ENCODE results near the gene TRIM33. TPM values are rescaled to one million over a fixed set of nuclear protein-coding genes. Genes with fewer than 3 reads are reported as not detected.
"Not testable (repeated sequence)": the region's sequence is repeated elsewhere in the genome, so short reads cannot be mapped to it uniquely, and the experiment has no call there.

The TRIM33 gene
- total RNA-seq, 1 experiment from 2014 or later = 22.9 TPM

DNA sequence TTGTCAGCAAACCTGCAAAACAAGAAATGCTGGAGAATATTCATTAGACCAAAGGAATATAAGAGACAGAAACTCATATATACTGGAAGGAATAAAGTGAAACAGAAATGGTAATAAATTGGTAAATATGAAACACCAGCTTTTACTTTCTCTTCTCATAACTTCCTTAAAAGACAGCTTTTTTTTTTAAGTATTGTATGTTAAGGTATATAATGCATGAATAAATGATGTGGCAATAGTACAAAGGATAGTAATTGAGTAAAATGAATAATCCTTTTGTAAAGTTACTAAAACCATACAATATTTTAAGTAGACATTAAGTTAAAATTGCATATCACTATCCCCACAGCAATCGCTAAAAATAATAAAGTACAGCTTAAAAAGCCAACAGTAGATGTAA lies 64.8 kb downstream of the TRIM33 start:
- Histone ChIP-seq H3K9me3 (replicated peaks) (no peaks in the 10 kb centered on the region), H3K27ac (no peak overlapping the region), H3K27me3 (replicated peaks) (no peaks in the 10 kb centered on the region)

DNA sequence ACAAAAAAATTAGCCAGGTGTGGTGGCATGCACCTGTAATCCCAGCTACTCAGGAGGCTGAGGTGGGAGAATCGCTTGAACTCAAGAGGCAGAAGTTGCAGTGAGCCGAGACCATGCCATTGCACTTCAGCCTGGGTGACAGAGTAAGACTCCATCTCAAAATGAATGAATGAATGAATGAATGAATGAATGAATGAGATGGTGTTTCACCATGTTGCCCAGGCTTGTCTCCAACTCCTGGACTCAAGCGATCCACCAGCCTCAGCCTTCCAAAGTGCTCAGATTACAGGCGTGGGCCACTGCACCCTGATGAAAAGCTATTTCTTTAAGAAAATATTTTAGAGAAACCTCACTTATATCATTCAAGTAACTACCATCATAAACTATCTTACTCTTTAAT lies 67.8 kb downstream of the TRIM33 start:
- not testable (repeated sequence) for H3K27ac ChIP-seq, H3K4me3 ChIP-seq

More for the DNA sequence above, 64.8 kb downstream of the TRIM33 start:
- no peak for DNase-seq (ENCODE audit: low read depth in 1 of 2, low spot score in 2 of 2)
- Histone ChIP-seq H3K4me3 (no peak overlapping the region), H3K4me1 (replicated peaks) (no peaks in the 10 kb centered on the region), H3K36me3 (peaks cover 9% of the 10 kb centered on the region)

DNA sequence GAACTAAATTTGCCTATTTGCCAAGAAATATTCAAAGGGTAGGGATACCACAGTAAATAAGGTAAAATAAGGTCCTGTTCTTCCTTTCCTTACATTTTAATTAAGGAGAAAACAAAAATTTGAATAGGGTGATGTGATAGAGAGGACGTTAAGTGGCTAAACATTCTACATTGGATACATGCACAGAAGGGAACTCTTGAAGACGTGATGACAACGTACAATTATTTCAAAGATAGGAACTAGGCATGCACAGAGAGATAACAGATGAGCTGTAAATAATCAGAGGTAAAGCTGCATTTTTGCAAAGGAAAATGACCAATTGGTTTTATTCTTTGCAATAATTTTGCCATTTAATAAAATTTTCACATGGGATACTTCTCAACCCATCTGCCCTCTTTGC lies 69.7 kb downstream of the TRIM33 start:
- no peak for DNase-seq (ENCODE audit: low read depth in 1 of 2, low spot score in 2 of 2)
- H3K4me3 ChIP-seq = no peak overlapping the region
- H3K27me3 ChIP-seq (replicated peaks) = no peaks in the 10 kb centered on the region
- H3K27ac ChIP-seq = no peak overlapping the region
- no peaks in the 10 kb centered on the region for H3K4me1 ChIP-seq (replicated peaks)
- no peaks in the 10 kb centered on the region for H3K9me3 ChIP-seq (replicated peaks)
- peaks cover 13% of the 10 kb centered on the region for H3K36me3 ChIP-seq

More for the DNA sequence above, 67.8 kb downstream of the TRIM33 start:
- H3K27me3 ChIP-seq (replicated peaks); H3K4me1 ChIP-seq (replicated peaks); H3K9me3 ChIP-seq (replicated peaks); DNase-seq (ENCODE audit: low read depth in 1 of 2, low spot score in 2 of 2): not testable (repeated sequence)
- H3K36me3 ChIP-seq = peaks cover 13% of the 10 kb centered on the region

DNA sequence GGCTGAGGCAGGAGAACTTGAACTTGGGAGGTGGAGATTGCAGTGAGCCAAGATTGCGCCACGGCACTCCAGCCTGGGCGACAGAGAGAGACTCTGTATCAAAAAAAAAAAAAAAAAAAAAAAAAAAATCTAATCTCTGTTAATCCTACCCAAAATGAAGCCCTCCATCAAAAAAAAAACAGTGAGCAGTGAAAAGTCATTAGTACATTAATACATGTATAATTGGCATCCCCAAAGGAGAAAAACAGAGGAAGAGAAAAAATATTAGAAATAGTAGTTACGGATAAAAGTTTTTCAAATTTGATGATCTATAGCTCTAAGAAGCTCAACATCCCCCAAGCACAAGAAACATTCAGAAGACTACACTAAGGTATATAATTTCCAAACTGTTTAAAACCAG lies 71.6 kb downstream of the TRIM33 start:
- no peak overlapping the region for H3K27ac ChIP-seq
- H3K27me3 ChIP-seq (replicated peaks) = no peaks in the 10 kb centered on the region
- no peaks in the 10 kb centered on the region for H3K4me1 ChIP-seq (replicated peaks)
- no peak for DNase-seq (ENCODE audit: low read depth in 1 of 2, low spot score in 2 of 2)
- H3K36me3 ChIP-seq = peaks cover 13% of the 10 kb centered on the region
- no peaks in the 10 kb centered on the region for H3K9me3 ChIP-seq (replicated peaks)
- H3K4me3 ChIP-seq = no peak overlapping the region

DNA sequence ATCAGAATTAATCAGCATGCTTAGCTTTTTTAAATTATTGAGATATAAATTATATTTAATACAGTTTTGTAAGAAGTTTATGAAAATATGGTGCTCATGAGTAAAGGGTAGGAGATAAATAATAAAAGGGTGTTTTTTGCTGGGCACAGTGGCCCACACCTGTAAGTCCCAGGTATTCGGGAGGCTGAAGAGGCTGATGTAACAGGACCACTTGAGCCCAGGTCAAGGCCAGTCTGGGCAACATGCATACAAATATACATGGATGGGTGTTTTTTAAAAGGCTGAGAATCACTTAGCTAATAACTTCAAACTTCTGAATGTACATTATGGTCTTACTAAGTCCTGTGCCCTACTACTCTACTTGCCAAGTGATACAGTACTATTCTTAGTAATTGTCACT lies 73.2 kb downstream of the TRIM33 start:
- Histone ChIP-seq H3K36me3 (peaks cover 14% of the 10 kb centered on the region), H3K4me1 (replicated peaks) (no peaks in the 10 kb centered on the region), H3K27ac (no peak overlapping the region), H3K4me3 (no peak overlapping the region), H3K27me3 (replicated peaks) (no peaks in the 10 kb centered on the region), H3K9me3 (replicated peaks) (no peaks in the 10 kb centered on the region)
- DNase-seq (ENCODE audit: low read depth in 1 of 2, low spot score in 2 of 2) = no peak

DNA sequence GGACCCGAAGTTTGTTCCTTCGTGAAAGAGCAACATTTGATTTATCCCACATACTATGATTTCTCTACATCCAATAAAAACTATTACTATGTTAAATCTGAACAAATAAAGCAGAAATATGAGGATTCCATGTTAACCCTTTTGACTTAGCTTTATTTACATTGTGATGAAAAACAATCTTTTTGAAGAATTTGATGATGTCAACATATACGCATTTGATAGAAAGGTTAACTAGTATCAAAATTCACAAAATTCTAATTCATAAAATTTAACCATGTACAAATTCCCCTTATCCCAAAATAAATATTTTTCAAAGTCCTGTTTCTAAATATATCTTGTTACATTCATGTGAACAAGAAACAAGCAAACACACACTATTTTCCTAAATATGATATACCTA lies 74.2 kb downstream of the TRIM33 start:
- Histone ChIP-seq H3K4me3 (no peak overlapping the region), H3K4me1 (replicated peaks) (no peaks in the 10 kb centered on the region), H3K27ac (no peak overlapping the region), H3K36me3 (peaks cover 16% of the 10 kb centered on the region), H3K9me3 (replicated peaks) (no peaks in the 10 kb centered on the region), H3K27me3 (replicated peaks) (no peaks in the 10 kb centered on the region)
- no peak for DNase-seq (ENCODE audit: low read depth in 1 of 2, low spot score in 2 of 2)

DNA sequence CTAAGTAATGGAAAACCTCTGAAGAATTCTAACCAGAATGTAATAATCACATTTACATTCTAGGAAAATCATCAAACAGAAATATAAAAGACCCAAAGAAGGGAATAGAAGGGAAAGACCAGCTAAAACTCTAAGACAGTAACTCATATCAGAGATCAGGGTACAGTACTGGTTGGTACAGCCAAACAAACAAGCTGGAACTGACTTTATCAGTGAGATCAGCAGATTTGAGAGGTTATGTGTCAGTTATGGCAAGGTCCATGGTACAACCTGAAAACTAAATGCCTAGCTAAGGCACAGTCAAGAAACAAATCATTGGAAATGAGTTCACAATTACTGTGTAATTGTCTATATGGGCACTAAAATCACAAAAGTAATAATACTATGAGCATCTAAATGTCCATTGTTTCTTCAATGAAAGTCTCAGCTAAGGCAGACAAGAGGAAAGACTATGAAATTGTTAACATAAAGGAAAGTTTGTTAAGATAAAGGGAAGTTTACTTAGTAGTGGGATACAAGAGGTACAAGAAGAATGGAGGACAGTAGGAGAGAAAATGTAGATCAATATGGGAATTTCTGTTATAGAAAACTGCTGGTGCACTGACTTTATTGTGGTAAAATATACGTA lies 75.8 kb downstream of the TRIM33 start:
- no peak for DNase-seq (ENCODE audit: low read depth in 1 of 2, low spot score in 2 of 2)
- Histone ChIP-seq H3K4me1 (replicated peaks) (no peaks in the 10 kb centered on the region), H3K4me3 (no peak overlapping the region), H3K9me3 (replicated peaks) (no peaks in the 10 kb centered on the region), H3K36me3 (peaks cover 9% of the 10 kb centered on the region; the same call in 1 of the 2 replicates), H3K27me3 (replicated peaks) (no peaks in the 10 kb centered on the region), H3K27ac (no peak overlapping the region)

DNA sequence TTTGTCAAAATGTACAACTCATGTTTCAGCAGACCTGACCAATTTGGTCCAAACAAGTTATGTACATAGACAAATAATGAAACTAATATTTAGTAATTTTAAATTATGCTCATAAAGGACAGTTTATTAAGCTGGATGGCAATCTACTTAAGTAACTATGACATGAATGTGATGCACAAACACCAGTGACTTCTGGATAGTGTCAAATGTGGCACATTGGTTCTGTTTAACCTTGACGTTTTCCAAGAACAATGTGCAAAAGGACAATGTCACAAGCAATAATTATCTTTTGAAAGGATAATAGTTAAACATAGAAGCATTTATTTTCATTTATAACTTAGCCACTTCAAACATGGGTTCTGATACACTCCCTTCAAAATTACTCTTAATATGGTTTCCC lies 80.0 kb downstream of the TRIM33 start:
- H3K36me3 ChIP-seq = peaks cover 18% of the 10 kb centered on the region
- no peaks in the 10 kb centered on the region for H3K4me1 ChIP-seq (replicated peaks)
- no peaks in the 10 kb centered on the region for H3K27me3 ChIP-seq (replicated peaks)
- no peaks in the 10 kb centered on the region for H3K9me3 ChIP-seq (replicated peaks)
- DNase-seq (ENCODE audit: low read depth in 1 of 2, low spot score in 2 of 2) = no peak
- no peak overlapping the region for H3K27ac ChIP-seq
- H3K4me3 ChIP-seq = no peak overlapping the region

DNA sequence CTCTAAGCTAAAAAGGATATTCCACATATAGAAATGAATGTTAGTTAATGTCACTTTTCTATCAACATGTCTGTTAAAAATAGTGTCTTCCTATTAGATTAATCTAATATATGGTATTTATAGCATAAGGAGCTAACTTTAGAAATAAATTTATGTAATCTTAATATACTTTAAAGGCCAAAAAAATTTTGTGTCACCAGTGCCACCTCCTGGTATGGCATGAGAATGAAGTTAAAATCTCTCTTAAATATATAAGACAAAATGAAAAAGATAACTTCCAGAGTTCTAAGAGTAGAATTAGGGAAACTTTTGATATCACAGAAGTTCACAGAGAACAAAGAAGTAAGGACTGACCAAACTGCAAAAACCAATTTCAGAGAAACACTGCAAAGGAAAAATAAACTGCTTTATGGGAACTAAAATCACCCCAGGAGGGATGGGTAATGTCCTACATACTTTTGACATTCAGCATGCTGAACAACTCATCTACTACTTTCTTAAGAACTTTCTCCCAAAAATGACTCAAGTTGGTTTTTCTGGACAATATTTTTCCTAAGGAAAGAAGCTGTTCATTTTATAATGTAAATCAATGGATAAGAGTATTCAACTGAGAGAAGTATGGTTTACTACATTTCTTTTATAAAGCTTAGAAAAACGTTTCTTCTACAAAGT lies 82.8 kb downstream of the TRIM33 start:
- Histone ChIP-seq H3K9me3 (replicated peaks) (no peaks in the 10 kb centered on the region), H3K36me3 (peaks cover 30% of the 10 kb centered on the region), H3K27ac (no peak overlapping the region), H3K27me3 (replicated peaks) (no peaks in the 10 kb centered on the region), H3K4me3 (no peak overlapping the region), H3K4me1 (replicated peaks) (no peaks in the 10 kb centered on the region)
- DNase-seq (ENCODE audit: low read depth in 1 of 2, low spot score in 2 of 2) = peak in 1 of 2 experiments; percentile 3

DNA sequence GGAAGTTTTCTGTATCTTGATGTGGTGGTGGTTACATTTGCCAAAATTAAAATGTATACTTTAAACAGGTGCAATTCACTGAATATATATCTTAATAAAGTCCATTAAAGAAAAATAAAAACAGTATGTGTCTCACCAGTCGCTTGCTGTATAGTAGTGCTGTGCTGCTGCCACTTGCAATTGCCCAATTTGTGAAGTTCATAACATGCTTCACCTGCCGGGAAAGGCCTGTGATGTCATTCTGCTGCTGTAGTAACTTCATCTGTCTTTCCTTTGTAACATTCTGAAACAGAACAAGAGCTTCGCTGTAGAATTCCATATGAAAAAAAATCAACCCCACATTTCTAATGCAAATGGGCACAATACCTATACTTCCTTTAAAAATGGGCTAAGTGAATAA lies 83.4 kb downstream of the TRIM33 start:
- no peak for DNase-seq (ENCODE audit: low read depth in 1 of 2, low spot score in 2 of 2)
- Histone ChIP-seq H3K27me3 (replicated peaks) (no peaks in the 10 kb centered on the region), H3K4me1 (replicated peaks) (no peaks in the 10 kb centered on the region), H3K9me3 (replicated peaks) (no peaks in the 10 kb centered on the region), H3K36me3 (peaks cover 29% of the 10 kb centered on the region), H3K27ac (no peak overlapping the region), H3K4me3 (no peak overlapping the region)

DNA sequence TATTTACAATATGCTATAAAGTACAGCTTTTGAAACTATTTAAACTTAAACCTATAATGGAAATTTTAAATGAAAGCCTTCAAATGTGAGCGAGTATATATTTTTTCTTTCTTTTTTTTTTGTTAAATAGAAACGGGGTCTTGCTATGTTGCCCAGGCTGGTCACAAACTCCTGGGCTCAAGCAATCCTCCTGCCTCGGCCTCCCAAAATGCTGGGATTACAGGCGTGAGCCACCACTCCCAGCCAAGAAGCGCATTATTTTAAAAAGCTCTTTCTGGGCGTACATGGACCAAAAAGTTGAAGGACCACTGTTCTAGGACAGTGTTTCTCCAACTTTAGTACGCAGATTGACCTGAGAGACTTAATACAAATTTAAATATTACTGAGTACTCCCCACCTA lies 87.5 kb downstream of the TRIM33 start:
- peaks cover 51% of the 10 kb centered on the region for H3K36me3 ChIP-seq

DNA sequence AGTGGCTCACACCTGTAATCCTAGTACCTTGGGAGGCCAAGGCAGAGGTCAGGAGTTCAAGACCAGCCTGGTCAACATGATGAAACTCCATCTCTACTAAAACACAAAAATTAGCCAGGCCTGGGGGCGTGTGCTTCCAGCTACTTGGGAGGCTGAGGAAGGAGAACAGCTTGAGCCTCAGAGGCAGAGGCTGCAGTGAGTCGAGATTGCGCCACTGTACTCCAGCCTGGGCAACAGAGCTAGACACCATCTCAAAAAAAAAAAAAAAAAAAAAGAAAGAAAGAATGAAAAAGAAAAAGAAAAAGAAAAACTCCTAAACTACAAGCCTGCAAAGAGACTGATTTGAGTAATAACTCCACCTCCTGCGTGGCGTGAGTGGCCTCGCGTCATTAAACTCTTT lies 92.1 kb downstream of the TRIM33 start:
- not testable (repeated sequence) for H3K4me1 ChIP-seq (replicated peaks); H3K4me3 ChIP-seq; H3K9me3 ChIP-seq (replicated peaks); DNase-seq (ENCODE audit: low read depth in 1 of 2, low spot score in 2 of 2); H3K27ac ChIP-seq; H3K27me3 ChIP-seq (replicated peaks)
- H3K36me3 ChIP-seq = peaks cover 49% of the 10 kb centered on the region

More for the DNA sequence above, 87.5 kb downstream of the TRIM33 start:
- Histone ChIP-seq H3K27ac (no peak overlapping the region), H3K4me3 (no peak overlapping the region), H3K27me3 (replicated peaks) (no peaks in the 10 kb centered on the region), H3K9me3 (replicated peaks) (no peaks in the 10 kb centered on the region), H3K4me1 (replicated peaks) (no peaks in the 10 kb centered on the region)
- no peak for DNase-seq (ENCODE audit: low read depth in 1 of 2, low spot score in 2 of 2)

DNA sequence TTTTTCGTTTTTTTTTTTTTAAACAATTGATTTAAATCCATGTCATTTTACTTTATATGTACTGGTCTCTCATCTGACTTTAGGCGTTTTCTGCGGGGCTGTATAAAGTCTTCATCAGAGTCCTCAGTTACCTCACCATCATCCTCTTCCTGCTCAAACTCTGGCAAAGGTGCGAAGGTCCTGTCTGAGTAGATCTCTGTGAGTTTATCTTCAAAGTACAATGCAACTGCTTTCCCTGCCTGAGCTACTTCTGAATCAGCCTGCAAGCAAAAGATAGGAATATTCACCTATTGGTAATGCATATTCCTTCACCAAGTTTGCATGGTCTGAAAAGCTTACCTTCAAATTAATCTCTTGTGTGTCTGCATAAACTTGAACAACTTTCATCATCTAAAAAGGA lies 113.4 kb downstream of the TRIM33 start:
- Histone ChIP-seq H3K36me3 (peaks cover 11% of the 10 kb centered on the region), H3K27ac (no peak overlapping the region), H3K4me3 (no peak overlapping the region), H3K4me1 (replicated peaks) (no peaks in the 10 kb centered on the region), H3K9me3 (replicated peaks) (no peaks in the 10 kb centered on the region), H3K27me3 (replicated peaks) (no peaks in the 10 kb centered on the region)
- DNase-seq (ENCODE audit: low read depth in 1 of 2, low spot score in 2 of 2) = no peak

DNA sequence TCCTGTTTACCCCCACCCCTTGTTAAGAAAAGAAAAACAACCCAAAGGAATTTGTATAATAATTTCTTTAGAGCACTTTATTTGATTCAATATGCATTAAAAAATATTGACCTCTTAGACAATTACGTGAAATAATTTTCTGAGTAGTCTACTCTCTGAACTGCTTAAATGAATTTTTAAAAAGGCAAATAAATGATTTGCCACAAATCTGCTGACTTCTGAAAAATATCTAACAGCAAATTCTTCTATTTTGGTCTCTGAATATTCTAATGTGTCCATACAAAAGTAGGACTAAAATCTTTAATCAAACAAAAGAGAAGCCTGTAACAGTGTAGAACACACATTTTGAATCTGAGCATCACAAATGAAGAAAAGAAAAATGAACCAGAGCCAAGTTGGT lies 115.1 kb downstream of the TRIM33 start:
- no peak for DNase-seq (ENCODE audit: low read depth in 1 of 2, low spot score in 2 of 2)
- no peak overlapping the region for H3K27ac ChIP-seq
- no peaks in the 10 kb centered on the region for H3K27me3 ChIP-seq (replicated peaks)
- H3K9me3 ChIP-seq (replicated peaks) = no peaks in the 10 kb centered on the region
- H3K4me3 ChIP-seq = no peak overlapping the region
- H3K4me1 ChIP-seq (replicated peaks) = no peaks in the 10 kb centered on the region
- peaks cover 11% of the 10 kb centered on the region for H3K36me3 ChIP-seq

DNA sequence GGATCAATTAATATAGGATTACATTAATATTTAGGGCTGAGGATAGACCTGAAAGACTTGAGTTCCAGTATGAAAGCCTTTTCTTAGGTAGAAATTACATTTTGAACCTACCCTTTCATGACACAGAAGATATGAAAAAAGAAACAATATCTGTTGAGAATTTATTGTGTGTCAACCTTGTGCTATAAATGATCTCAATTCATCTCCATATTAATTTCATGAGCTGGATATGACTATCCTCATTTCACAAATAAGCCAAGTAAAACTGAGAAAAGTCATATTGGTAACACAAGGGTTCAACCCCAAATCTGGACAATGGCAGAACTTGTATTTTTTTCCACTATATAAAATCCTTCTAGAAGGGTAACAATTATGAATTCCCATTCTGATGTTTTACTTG lies 120.0 kb downstream of the TRIM33 start:
- Histone ChIP-seq H3K4me3 (no peak overlapping the region), H3K36me3 (no peaks in the 10 kb centered on the region), H3K27me3 (replicated peaks) (no peaks in the 10 kb centered on the region), H3K9me3 (replicated peaks) (no peaks in the 10 kb centered on the region), H3K27ac (no peak overlapping the region), H3K4me1 (replicated peaks) (no peaks in the 10 kb centered on the region)
- no peak for DNase-seq (ENCODE audit: low read depth in 1 of 2, low spot score in 2 of 2)
